Uterus (tissue), 2 donors: ENCODE data around the gene COL23A1.

Experiments used
- POLR2A ChIP-seq, 2 donors: fragments of 450-650 bp; IDR thresholded peaks; one replicate each; pipeline ENCODE4 v1.6.1; 2016; ENCODE audit warnings: antibody characterized with exemption in 2 of 2, mild to moderate bottlenecking in 1 of 2, moderate library complexity in 1 of 2
- TF ChIP-seq, protein P1 (sequence below), 4 experiments: fragments of 200-600 bp in 2 of 4; fragments of 450-650 bp in 2 of 4; sonication (generic) in 2 of 4; IDR thresholded peaks; one replicate each; pipeline ENCODE4 v1.5.1; 2016 to 2019; ENCODE audit warnings: antibody characterized with exemption in 4 of 4, mild to moderate bottlenecking in 2 of 4, moderate library complexity in 1 of 4

DNA sequence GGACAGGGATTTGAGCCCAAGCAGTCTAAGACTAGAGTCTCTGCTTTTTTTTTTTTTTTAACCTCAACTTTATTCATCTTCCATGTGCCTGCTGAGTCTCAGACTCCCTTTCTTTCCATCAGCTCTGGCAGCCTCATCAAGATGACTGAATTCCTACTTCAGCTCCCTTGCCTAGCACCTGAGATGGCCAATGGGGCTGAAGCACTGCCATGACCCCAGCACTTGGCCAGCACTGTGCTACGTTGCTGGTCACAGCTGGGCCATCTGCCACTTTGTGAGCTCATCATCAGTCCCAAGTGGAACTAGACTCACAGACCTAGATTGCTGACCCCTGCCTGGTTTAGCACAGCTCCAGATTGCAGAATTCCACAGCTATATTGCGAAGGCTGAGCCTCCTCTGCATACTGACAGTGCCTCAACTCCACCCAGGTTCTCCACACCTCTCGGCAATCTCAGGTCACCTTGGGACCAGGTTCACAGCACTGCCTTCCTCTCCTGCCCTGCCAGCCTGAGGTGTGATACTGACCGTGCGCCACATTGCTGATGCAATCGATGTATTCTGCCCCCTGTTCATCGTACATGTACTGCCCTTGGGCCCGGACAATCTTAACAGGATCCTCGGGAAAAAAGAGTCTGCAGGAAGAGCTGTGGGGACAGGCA lies 359.2 kb downstream of the COL23A1 start:
- TF ChIP-seq, protein P1, sequence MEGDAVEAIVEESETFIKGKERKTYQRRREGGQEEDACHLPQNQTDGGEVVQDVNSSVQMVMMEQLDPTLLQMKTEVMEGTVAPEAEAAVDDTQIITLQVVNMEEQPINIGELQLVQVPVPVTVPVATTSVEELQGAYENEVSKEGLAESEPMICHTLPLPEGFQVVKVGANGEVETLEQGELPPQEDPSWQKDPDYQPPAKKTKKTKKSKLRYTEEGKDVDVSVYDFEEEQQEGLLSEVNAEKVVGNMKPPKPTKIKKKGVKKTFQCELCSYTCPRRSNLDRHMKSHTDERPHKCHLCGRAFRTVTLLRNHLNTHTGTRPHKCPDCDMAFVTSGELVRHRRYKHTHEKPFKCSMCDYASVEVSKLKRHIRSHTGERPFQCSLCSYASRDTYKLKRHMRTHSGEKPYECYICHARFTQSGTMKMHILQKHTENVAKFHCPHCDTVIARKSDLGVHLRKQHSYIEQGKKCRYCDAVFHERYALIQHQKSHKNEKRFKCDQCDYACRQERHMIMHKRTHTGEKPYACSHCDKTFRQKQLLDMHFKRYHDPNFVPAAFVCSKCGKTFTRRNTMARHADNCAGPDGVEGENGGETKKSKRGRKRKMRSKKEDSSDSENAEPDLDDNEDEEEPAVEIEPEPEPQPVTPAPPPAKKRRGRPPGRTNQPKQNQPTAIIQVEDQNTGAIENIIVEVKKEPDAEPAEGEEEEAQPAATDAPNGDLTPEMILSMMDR (IDR thresholded peaks at IDR 0.05): no peak
- no peak for TF ChIP-seq POLR2A (IDR thresholded peaks at IDR 0.05)
